ENCODE measurements around the gene TMED8. TPM values are rescaled to one million over a fixed set of nuclear protein-coding genes. Genes with fewer than 3 reads are reported as not detected.

TMED8 gene
- total RNA-seq, 1 donor from 2014 or later = 23.5 TPM

GRCh38 chr14:77356899-77357298 is 20.0 kb downstream of the TMED8 start:
- Histone ChIP-seq H3K36me3 (no peaks in the 10 kb centered on the region), H3K4me1 (no peaks in the 10 kb centered on the region), H2AFZ (replicated peaks) (no peak overlapping the region), H3K4me2 (no peak overlapping the region), H3K27me3 (no peaks in the 10 kb centered on the region), H4K20me1 (ENCODE audit: low read depth) (no peaks in the 10 kb centered on the region), H3K9ac (no peak overlapping the region), H3K9me3 (ENCODE audit: low read depth) (no peaks in the 10 kb centered on the region), H3F3A (ENCODE audit: low read depth) (no peaks in the 10 kb centered on the region), H3K79me2 (ENCODE audit: low read depth) (no peaks in the 10 kb centered on the region), H3K4me3 (no peak overlapping the region), H3K27ac (no peak overlapping the region)
- H3K27ac Mint-ChIP-seq = no peak overlapping the region
- H3K4me1 Mint-ChIP-seq = peaks cover 3% of the 10 kb centered on the region
- no peak overlapping the region for H3K4me3 Mint-ChIP-seq
- DNase-seq (ENCODE audit: low spot score) = no peak
- peaks cover 2% of the 10 kb centered on the region for H3K9me3 Mint-ChIP-seq
- no peaks in the 10 kb centered on the region for H3K27me3 Mint-ChIP-seq (ENCODE audit: insufficient read depth, low read depth)
- H3K36me3 Mint-ChIP-seq = peaks cover 7% of the 10 kb centered on the region
- TF ChIP-seq EZH2 (IDR thresholded peaks at IDR 0.05) = no peak
- no peak for TF ChIP-seq CTCF (IDR thresholded peaks at IDR 0.05)
- TF ChIP-seq EZH2phosphoT487 (IDR thresholded peaks at IDR 0.05) = no peak

- no peaks in the 10 kb centered on the region for H3K27me3 ChIP-seq
- H3K4me1 Mint-ChIP-seq = peaks cover 3% of the 10 kb centered on the region
- no peaks in the 10 kb centered on the region for H4K20me1 ChIP-seq (ENCODE audit: low read depth)
- H3K27ac ChIP-seq = no peak overlapping the region
- H3K9me3 Mint-ChIP-seq = no peaks in the 10 kb centered on the region
- peaks cover 9% of the 10 kb centered on the region for H3K36me3 Mint-ChIP-seq
- H3K79me2 ChIP-seq (ENCODE audit: low read depth) = no peaks in the 10 kb centered on the region
- no peaks in the 10 kb centered on the region for H3K4me1 ChIP-seq
- no peak overlapping the region for H3K9ac ChIP-seq
- TF ChIP-seq CTCF (IDR thresholded peaks at IDR 0.05) (no peak), EZH2 (IDR thresholded peaks at IDR 0.05) (no peak), EZH2phosphoT487 (IDR thresholded peaks at IDR 0.05) (no peak)
- H3K4me3 Mint-ChIP-seq = no peak overlapping the region
- H3K4me3 ChIP-seq = no peak overlapping the region
- H3K4me2 ChIP-seq = no peak overlapping the region
- no peaks in the 10 kb centered on the region for H3F3A ChIP-seq (ENCODE audit: low read depth)
- no peak overlapping the region for H3K27ac Mint-ChIP-seq
- no peaks in the 10 kb centered on the region for H3K27me3 Mint-ChIP-seq (ENCODE audit: insufficient read depth, low read depth)
- no peaks in the 10 kb centered on the region for H3K9me3 ChIP-seq (ENCODE audit: low read depth)
- H3K36me3 ChIP-seq = no peaks in the 10 kb centered on the region
- no peak overlapping the region for H2AFZ ChIP-seq (replicated peaks)
- DNase-seq (ENCODE audit: low spot score) = no peak
These were observed 21.1 kb downstream of the TMED8 start for GRCh38 chr14:77355811-77356210.

GRCh38 chr14:77353469-77354141 is 23.3 kb downstream of the TMED8 start:
- Histone ChIP-seq H3F3A (ENCODE audit: low read depth) (no peaks in the 10 kb centered on the region), H3K4me3 (no peak overlapping the region), H3K9ac (no peak overlapping the region), H4K20me1 (ENCODE audit: low read depth) (no peaks in the 10 kb centered on the region), H3K79me2 (ENCODE audit: low read depth) (no peaks in the 10 kb centered on the region), H3K9me3 (ENCODE audit: low read depth) (no peaks in the 10 kb centered on the region), H3K36me3 (no peaks in the 10 kb centered on the region), H3K27ac (no peak overlapping the region), H3K4me1 (no peaks in the 10 kb centered on the region), H2AFZ (replicated peaks) (no peak overlapping the region), H3K4me2 (no peak overlapping the region), H3K27me3 (no peaks in the 10 kb centered on the region)
- Mint-ChIP-seq H3K27me3 (ENCODE audit: insufficient read depth, low read depth) (no peaks in the 10 kb centered on the region), H3K9me3 (no peaks in the 10 kb centered on the region), H3K36me3 (peaks cover 13% of the 10 kb centered on the region), H3K4me3 (no peak overlapping the region), H3K4me1 (peaks cover 3% of the 10 kb centered on the region), H3K27ac (no peak overlapping the region)
- no peak for DNase-seq (ENCODE audit: low spot score)
- TF ChIP-seq CTCF (IDR thresholded peaks at IDR 0.05) = no peak
- TF ChIP-seq EZH2 (IDR thresholded peaks at IDR 0.05) = no peak
- no peak for TF ChIP-seq EZH2phosphoT487 (IDR thresholded peaks at IDR 0.05)
